Fibroblast of pulmonary artery (primary cell): ENCODE results near the gene CHRNA10.
"Not testable (repeated sequence)": the region's sequence is repeated elsewhere in the genome, so short reads cannot be mapped to it uniquely, and the experiment has no call there.

Experiments used
- DNase-seq: peaks from one replicate; pipeline ENCODE4 v3.0.0-alpha.2; 2010; ENCODE audit warnings: low read depth
- H3K4me3 ChIP-seq: replicated peaks from 2 replicates; pipeline ENCODE4 v1.5.1; 2011; ENCODE audit warnings: low read depth, mild to moderate bottlenecking, control low read depth, low read length, moderate library complexity
- TF ChIP-seq, protein P1 (sequence below): IDR thresholded peaks from 2 replicates; pipeline ENCODE4 v1.5.1; 2011; ENCODE audit warnings: mild to moderate bottlenecking, control low read depth, low read length, inconsistent platforms; ENCODE audit errors: missing control alignments

Gene CHRNA10

DNA sequence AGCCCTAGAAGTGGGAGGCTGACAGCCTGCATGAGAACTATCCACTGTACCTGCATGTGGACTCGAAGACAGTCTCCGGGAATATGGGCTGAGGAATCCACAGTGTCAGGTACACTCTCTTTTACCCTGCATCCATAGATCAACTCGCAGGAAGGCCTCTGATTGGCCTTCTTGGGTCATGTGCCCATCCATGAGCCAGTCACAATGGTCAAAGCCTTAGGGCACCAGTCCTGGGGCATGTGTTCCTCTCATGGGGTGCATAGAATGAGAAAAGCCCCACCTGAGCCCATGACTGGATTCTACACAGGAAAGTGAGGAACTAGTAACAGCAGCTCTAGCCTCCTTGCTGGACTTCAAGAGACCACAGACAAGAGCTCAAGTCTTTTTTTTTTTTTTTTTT is 15.6 kb downstream of the CHRNA10 start:
- H3K4me3 ChIP-seq = no peak overlapping the region
- TF ChIP-seq, protein P1, sequence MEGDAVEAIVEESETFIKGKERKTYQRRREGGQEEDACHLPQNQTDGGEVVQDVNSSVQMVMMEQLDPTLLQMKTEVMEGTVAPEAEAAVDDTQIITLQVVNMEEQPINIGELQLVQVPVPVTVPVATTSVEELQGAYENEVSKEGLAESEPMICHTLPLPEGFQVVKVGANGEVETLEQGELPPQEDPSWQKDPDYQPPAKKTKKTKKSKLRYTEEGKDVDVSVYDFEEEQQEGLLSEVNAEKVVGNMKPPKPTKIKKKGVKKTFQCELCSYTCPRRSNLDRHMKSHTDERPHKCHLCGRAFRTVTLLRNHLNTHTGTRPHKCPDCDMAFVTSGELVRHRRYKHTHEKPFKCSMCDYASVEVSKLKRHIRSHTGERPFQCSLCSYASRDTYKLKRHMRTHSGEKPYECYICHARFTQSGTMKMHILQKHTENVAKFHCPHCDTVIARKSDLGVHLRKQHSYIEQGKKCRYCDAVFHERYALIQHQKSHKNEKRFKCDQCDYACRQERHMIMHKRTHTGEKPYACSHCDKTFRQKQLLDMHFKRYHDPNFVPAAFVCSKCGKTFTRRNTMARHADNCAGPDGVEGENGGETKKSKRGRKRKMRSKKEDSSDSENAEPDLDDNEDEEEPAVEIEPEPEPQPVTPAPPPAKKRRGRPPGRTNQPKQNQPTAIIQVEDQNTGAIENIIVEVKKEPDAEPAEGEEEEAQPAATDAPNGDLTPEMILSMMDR = no peak
- DNase-seq = no peak

DNA sequence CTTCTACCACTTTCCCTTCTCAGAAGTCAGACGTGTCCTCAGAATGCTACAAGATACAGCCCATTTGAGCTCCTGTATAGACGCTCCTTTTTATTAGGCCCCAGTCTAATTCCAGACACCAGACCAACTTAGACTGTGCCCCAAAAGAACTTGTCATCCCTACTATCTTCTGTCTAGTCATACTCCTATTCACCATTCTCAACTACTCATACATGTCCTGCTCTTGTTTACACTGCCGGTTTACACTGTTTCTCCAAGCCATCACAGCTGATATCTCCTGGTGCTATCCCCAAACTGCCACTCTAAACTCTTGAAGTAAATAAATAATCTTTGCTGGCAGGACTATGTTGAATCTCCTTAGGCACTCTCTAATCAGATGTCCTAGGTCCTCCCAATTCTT is 18.7 kb downstream of the CHRNA10 start:
- H3K4me3 ChIP-seq, DNase-seq: not testable (repeated sequence)

DNA sequence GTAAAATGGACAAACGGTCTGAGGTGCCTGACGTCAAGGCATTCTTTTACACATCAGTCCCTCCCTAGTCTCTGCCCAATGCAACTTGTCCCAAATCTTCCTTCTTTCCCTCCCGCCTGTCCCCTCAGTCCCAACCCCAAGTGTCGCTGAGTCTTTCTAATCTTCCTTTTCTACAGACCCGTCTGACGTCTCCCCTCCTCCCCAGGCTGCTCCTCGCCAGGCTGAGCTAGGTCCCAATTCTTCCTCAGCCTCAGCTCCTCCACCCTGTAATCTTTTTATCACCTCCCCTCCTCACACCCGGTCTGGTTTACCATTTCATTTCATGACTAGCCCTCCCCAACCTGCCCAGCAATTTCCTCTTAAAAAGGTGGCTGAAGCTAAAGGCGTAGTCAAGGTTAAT is 21.8 kb downstream of the CHRNA10 start:
- DNase-seq, H3K4me3 ChIP-seq: not testable (repeated sequence)

DNA sequence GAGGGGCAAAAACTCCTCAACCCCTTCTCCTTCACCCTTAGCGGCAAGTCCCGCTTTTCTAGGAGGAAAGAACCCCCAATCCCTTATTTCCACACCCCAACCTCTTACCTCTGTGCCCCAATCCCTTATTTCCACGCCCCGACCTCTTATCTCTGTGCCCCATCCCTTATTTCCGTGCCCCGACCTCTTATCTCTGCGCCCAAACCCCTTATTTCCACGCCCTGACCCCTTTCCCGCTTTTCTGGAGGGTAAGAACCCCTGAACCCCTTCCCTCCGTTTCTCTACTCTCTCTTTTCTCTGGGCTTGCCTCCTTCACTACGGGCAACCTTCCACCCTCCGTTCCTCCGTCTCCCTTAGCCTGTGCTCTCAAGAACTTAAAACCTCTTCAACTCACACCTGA is 22.3 kb downstream of the CHRNA10 start:
- DNase-seq = not testable (repeated sequence)

DNA sequence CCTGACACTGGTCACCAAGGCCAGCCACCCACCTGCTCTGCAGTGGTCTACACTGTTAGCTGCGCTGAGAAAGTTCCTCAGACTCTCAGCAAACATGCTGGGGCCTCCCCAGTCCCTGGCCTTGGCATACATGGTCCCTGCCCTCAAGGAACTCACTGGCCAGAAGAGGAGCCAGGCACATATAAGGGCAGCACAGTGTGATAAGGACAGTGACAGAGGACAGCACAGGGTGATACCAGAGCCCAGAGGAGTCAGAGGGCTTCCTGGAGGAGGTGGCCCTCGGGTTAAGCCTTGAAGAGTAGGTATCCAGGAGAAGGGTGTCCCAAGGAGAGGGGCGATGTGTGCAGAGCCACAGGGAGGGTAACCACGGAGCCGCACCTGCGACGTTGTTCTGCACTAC is 25.6 kb downstream of the CHRNA10 start:
- no peak for DNase-seq
- TF ChIP-seq, protein P1 = no peak
- H3K4me3 ChIP-seq = no peak overlapping the region

More for the DNA sequence above, 22.3 kb downstream of the CHRNA10 start:
- H3K4me3 ChIP-seq = not testable (repeated sequence)

DNA sequence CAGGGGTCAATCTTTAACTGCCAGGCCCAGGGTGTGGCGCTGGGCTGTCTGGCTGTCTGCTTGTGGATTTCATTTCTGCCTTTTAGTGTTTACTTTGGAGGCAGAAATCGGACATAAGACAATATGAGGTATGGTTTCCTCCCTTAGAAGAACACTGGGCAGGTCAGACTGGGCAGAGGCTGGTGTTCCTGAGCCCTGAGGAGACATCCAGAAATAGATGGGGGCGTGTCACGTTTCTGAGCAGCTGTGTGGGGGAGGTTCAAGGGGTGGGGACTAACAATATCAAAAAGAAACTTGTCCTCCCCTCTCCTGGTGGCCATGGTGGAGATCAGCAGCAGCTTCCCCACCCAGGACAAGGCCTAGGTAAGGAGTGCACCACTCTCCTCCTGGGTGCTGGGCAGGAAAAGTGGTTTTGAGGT is 26.4 kb downstream of the CHRNA10 start, which contains the start of gene ART1:
TSS of gene ART1 (plus strand) at position 312 of the 419 bp plus-strand sequence. CDS start 14,086 bp downstream, outside the sequence.
- TF ChIP-seq, protein P1 = no peak
- no peak within 1 kb of the TSS for H3K4me3 ChIP-seq
- DNase-seq = no peak

DNA sequence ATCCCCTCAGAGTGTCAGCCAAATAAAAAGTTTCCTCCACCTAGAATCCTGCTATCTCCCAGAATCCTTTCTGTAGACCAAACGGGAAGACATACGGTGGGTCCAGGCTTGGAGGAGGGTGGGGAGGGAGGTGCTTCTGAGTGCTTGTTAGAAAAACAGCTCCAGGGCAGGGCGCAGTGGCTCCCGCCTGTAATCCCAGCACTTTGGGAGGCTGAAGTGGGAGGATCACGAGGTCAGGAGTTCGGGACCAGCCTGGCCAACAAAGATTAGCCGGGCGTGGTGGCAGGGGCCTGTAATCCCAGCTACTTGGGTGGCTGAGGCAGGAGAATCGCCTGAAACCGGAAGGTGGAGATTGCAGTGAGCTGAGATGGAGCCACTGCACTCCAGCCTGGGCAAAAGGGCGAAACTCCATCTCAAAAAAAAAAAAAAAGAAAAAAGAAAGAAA is 28.1 kb downstream of the CHRNA10 start:
- not testable (repeated sequence) for H3K4me3 ChIP-seq, DNase-seq

DNA sequence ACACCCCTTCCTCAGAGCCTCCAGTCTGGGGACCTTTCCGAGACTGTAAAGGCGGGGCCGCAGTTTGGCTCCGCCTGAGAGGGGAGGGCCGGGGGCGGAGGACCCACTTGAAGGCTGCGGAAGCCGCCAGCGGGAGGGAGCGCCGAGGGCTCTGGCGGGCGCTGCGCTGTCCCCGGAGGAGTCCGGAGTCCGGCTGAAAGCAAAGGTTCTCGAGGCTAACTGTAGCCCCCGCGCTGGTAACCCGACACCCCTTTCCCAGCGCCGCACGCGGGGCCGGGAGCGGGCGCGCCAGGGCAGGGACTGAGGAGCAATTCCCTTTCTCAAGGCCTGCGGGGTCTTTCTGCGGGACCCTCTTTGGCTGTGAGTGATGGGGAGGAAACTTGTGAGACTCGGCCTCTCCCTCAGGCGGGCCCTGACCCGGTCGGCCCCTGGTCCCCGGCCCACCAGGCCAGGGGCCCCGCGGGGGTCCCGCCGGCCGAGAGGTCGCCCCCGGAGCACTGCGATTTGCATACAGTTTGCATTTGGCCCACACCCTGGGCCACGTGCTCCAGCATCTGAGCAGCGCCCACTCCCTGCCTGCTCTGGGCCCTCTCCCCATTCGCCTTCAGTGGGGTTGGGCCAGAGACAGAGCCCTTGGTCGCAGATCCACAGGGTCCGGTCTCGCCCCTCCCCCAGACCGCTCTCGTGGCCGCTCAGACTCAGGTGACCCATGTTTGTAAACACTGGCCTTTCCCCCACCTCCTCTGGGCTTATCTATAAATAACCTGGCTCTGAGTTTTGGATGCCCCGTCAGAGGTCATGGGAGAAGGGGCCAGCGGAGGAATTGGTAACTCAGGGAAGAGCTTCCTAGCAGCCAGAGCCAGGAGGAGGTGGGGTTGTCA is 28.9 kb downstream of the CHRNA10 start:
- TF ChIP-seq, protein P1 = no peak
- H3K4me3 ChIP-seq = peak overlapping the region; percentile 56
- DNase-seq = peak; percentile 76

DNA sequence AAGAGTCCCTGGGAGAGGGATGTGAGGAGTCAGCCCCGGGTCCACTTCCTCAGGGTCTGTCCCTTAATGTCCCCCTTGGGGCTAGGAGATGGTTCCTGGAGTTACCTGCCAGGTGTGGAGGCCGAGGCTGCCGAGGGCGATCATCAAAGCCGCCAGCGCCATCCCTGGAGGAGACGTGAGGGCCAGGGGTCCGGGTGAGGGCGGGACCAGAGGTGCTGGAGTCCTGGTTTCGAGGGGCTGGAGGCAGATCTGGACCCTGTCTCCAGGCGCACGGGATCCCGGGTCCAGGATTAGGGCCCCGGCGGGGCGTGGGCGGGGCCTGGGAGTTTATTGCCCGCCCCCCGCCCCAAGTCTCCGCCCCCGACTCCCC is 29.5 kb downstream of the CHRNA10 start, which contains the start of gene ART5:
TSS of gene ART5 (minus strand) at position 292 of the 370 bp plus-strand sequence. CDS start at position 162, 130 bp downstream.
- TF ChIP-seq, protein P1 = no peak
- DNase-seq = no peak

More for the DNA sequence above, 29.5 kb downstream of the CHRNA10 start, which contains the start of gene ART5:
- H3K4me3 ChIP-seq = peak within 1 kb of the TSS; percentile 56
